Suprapubic skin (tissue), 4 donors: Measurements from ENCODE around the gene FRK. TPM values are rescaled to one million over a fixed set of nuclear protein-coding genes. Genes with fewer than 3 reads are reported as not detected.
"Not testable (repeated sequence)": the region's sequence is repeated elsewhere in the genome, so short reads cannot be mapped to it uniquely, and the experiment has no call there.

ENCODE experiments used
- DNase-seq, 2 donors: peaks; one replicate each; pipeline ENCODE4 v3.0.0-alpha.2; 2019; ENCODE audit warnings: low spot score in 2 of 2
- H3K27ac ChIP-seq: fragments of 200-600 bp; sonication (generic); one replicate; pipeline ENCODE4 v1.5.1; 2019
- H3K27me3 ChIP-seq: fragments of 200-600 bp; sonication (generic); one replicate; pipeline ENCODE4 v1.5.1; 2019
- H3K36me3 ChIP-seq: fragments of 200-600 bp; sonication (generic); one replicate; pipeline ENCODE4 v1.5.1; 2019
- H3K4me1 ChIP-seq: fragments of 200-600 bp; sonication (generic); one replicate; pipeline ENCODE4 v1.5.1; 2019
- H3K4me3 ChIP-seq: fragments of 200-600 bp; sonication (generic); one replicate; pipeline ENCODE4 v1.5.1; 2019; ENCODE audit warnings: mild to moderate bottlenecking
- H3K9me3 ChIP-seq: fragments of 200-600 bp; sonication (generic); one replicate; pipeline ENCODE4 v1.5.1; 2019
- CTCF ChIP-seq, 2 donors: fragments of 200-600 bp in 1 of 2; fragments of 450-650 bp in 1 of 2; sonication (generic) in 1 of 2; IDR thresholded peaks; one replicate each; pipeline ENCODE4 v1.5.1; 2016 to 2019; ENCODE audit warnings: antibody characterized with exemption in 2 of 2, mild to moderate bottlenecking in 1 of 2, moderate library complexity in 1 of 2
- EP300 ChIP-seq: sonication (generic); formaldehyde crosslinking; IDR thresholded peaks from one replicate; pipeline ENCODE4 v1.6.1; 2017; ENCODE audit warnings: antibody characterized with exemption
- POLR2A ChIP-seq, 2 donors: fragments of 450-650 bp; IDR thresholded peaks; one replicate each; pipeline ENCODE4 v1.6.1; 2017; ENCODE audit warnings: antibody characterized with exemption in 2 of 2, mild to moderate bottlenecking in 2 of 2, moderate library complexity in 2 of 2
- POLR2AphosphoS5 ChIP-seq, 3 donors: sonication (generic); formaldehyde crosslinking; IDR thresholded peaks; one replicate each; pipeline ENCODE4 v1.6.1; 2017; ENCODE audit warnings: antibody characterized with exemption in 3 of 3
- WGBS: methylation state at CpG from one replicate; pipeline ENCODE4 v1.1.5; 2018; 5-methylcytosine and 5-hydroxymethylcytosine counted together
- total RNA-seq, 4 donors: library from RNA; depleted of rRNA; stranded (reverse); fragments of >200 nt; gene quantifications; one replicate each; pipeline ENCODE4 v1.1.0, GENCODE V29; 2016

Gene FRK
- total RNA-seq, 4 donors from 2014 or later, result 1.6 to 3.6 (median 3.0) TPM

GRCh38 chr6:116096979-116097816 lies 36.5 kb upstream of the FRK start:
- H3K4me3 ChIP-seq, result no peak overlapping the region
- no peaks in the 10 kb centered on the region for H3K27me3 ChIP-seq
- 29% methylated on average over 2 of the region's 2 CpGs for WGBS
- DNase-seq, result no peak
- H3K27ac ChIP-seq, result no peak overlapping the region
- peaks cover 19% of the 10 kb centered on the region for H3K4me1 ChIP-seq
- TF ChIP-seq CTCF (IDR thresholded peaks at IDR 0.05), result peak in 1 of 2 donors; percentile 36
- no peak for TF ChIP-seq POLR2A (IDR thresholded peaks at IDR 0.05)
- no peak for TF ChIP-seq EP300
- H3K36me3 ChIP-seq, result no peaks in the 10 kb centered on the region
- no peaks in the 10 kb centered on the region for H3K9me3 ChIP-seq

GRCh38 chr6:116096048-116096759 lies 35.5 kb upstream of the FRK start:
- DNase-seq, H3K27me3 ChIP-seq, H3K9me3 ChIP-seq, H3K4me1 ChIP-seq, H3K36me3 ChIP-seq, H3K4me3 ChIP-seq, H3K27ac ChIP-seq: not testable (repeated sequence)
- WGBS, result 95% methylated on average over 9 of the region's 9 CpGs

- Histone ChIP-seq H3K27me3 (no peaks in the 10 kb centered on the region), H3K4me3 (no peak overlapping the region), H3K4me1 (no peaks in the 10 kb centered on the region), H3K9me3 (no peaks in the 10 kb centered on the region), H3K27ac (no peak overlapping the region), H3K36me3 (no peaks in the 10 kb centered on the region)
- TF ChIP-seq POLR2A (IDR thresholded peaks at IDR 0.05) (no peak), EP300 (no peak), POLR2AphosphoS5 (IDR thresholded peaks at IDR 0.05) (no peak)
- DNase-seq, result no peak
- 94% methylated on average over 5 of the region's 7 CpGs for WGBS
Measured at GRCh38 chr6:116094041-116094440, 33.4 kb upstream of the FRK start.

GRCh38 chr6:116090251-116090650 lies 29.6 kb upstream of the FRK start:
- no peak for TF ChIP-seq POLR2AphosphoS5 (IDR thresholded peaks at IDR 0.05)
- TF ChIP-seq EP300, result no peak
- no peak for TF ChIP-seq POLR2A (IDR thresholded peaks at IDR 0.05)
- no peak for TF ChIP-seq CTCF (IDR thresholded peaks at IDR 0.05)
- no peaks in the 10 kb centered on the region for H3K36me3 ChIP-seq
- H3K27me3 ChIP-seq, result no peaks in the 10 kb centered on the region
- WGBS, result 90% methylated on average over 2 of the region's 2 CpGs
- no peak overlapping the region for H3K27ac ChIP-seq
- H3K9me3 ChIP-seq, result no peaks in the 10 kb centered on the region
- H3K4me1 ChIP-seq, result no peaks in the 10 kb centered on the region
- H3K4me3 ChIP-seq, result no peak overlapping the region
- no peak for DNase-seq

GRCh38 chr6:116088946-116089345 lies 28.3 kb upstream of the FRK start:
- DNase-seq, result no peak
- Histone ChIP-seq H3K9me3 (no peaks in the 10 kb centered on the region), H3K4me1 (no peaks in the 10 kb centered on the region), H3K27ac (no peak overlapping the region), H3K4me3 (no peak overlapping the region), H3K27me3 (no peaks in the 10 kb centered on the region), H3K36me3 (no peaks in the 10 kb centered on the region)
- no peak for TF ChIP-seq EP300
- no peak for TF ChIP-seq POLR2AphosphoS5 (IDR thresholded peaks at IDR 0.05)
- TF ChIP-seq POLR2A (IDR thresholded peaks at IDR 0.05), result no peak
- TF ChIP-seq CTCF (IDR thresholded peaks at IDR 0.05), result no peak

- WGBS, result 54% methylated on average over 4 of the region's 4 CpGs
- Histone ChIP-seq H3K4me1 (no peaks in the 10 kb centered on the region), H3K4me3 (no peak overlapping the region), H3K36me3 (no peaks in the 10 kb centered on the region), H3K27me3 (no peaks in the 10 kb centered on the region), H3K27ac (no peak overlapping the region), H3K9me3 (no peaks in the 10 kb centered on the region)
- DNase-seq, result no peak
- TF ChIP-seq EP300 (no peak), POLR2AphosphoS5 (IDR thresholded peaks at IDR 0.05) (no peak), POLR2A (IDR thresholded peaks at IDR 0.05) (no peak), CTCF (IDR thresholded peaks at IDR 0.05) (no peak)
Measured at GRCh38 chr6:116087437-116088027, 26.8 kb upstream of the FRK start.
